SK-N-SH treated with all-trans-retinoic acid at 6 μM for 48 hours (cell line): ENCODE results near the gene QRICH2.
"Not testable (repeated sequence)": the region's sequence is repeated elsewhere in the genome, so short reads cannot be mapped to it uniquely, and the experiment has no call there.

ENCODE experiments used
- ATAC-seq: fragments of 200-7000 bp; cut with Tn5 transposase; 3 replicates; pipeline ENCODE4 v1.9.1; 2020; ENCODE audit warnings: mild to moderate bottlenecking, moderate library complexity
- BACH2 ChIP-seq: fragments of 250-450 bp; sonication (Bioruptor Pico); IDR thresholded peaks from 2 replicates; pipeline ENCODE4 v1.9.0; 2021; ENCODE audit warnings: mild to moderate bottlenecking, borderline replicate concordance
- CSRNP3 ChIP-seq: fragments of 250-450 bp; sonication (Bioruptor Pico); IDR thresholded peaks from 2 replicates; pipeline ENCODE4 v1.5.1; 2021; ENCODE audit warnings: mild to moderate bottlenecking, moderate library complexity
- ESRRG ChIP-seq: fragments of 250-450 bp; sonication (Bioruptor Pico); IDR thresholded peaks from 2 replicates; pipeline ENCODE4 v1.6.1; 2021; ENCODE audit warnings: mild to moderate bottlenecking
- GLIS3 ChIP-seq: fragments of 250-450 bp; sonication (Bioruptor Pico); IDR thresholded peaks from 2 replicates; pipeline ENCODE4 v1.5.0; 2020; ENCODE audit warnings: mild to moderate bottlenecking, moderate library complexity
- ISL1 ChIP-seq: fragments of 250-450 bp; sonication (Bioruptor Pico); IDR thresholded peaks from 2 replicates; pipeline ENCODE4 v2.1.2; 2022; ENCODE audit warnings: mild to moderate bottlenecking, moderate library complexity
- OSR1 ChIP-seq: fragments of 250-450 bp; sonication (Bioruptor Pico); IDR thresholded peaks from 2 replicates; pipeline ENCODE4 v1.8.0; 2022; ENCODE audit warnings: moderate library complexity, mild to moderate bottlenecking, inconsistent platforms
- POU6F1 ChIP-seq: fragments of 250-450 bp; sonication (Bioruptor Pico); IDR thresholded peaks from 2 replicates; pipeline ENCODE4 v1.8.0; 2021; ENCODE audit warnings: low read depth, mild to moderate bottlenecking, moderate library complexity, borderline replicate concordance
- PPARA ChIP-seq: fragments of 250-450 bp; sonication (Bioruptor Pico); IDR thresholded peaks from 2 replicates; pipeline ENCODE4 v1.5.0; 2020; ENCODE audit warnings: mild to moderate bottlenecking, borderline replicate concordance
- RARB ChIP-seq: fragments of 250-450 bp; sonication (Bioruptor Pico); IDR thresholded peaks from 2 replicates; pipeline ENCODE4 v1.8.0; 2021; ENCODE audit warnings: mild to moderate bottlenecking, moderate library complexity
- SNAI2 ChIP-seq: fragments of 250-450 bp; sonication (Bioruptor Pico); IDR thresholded peaks from 2 replicates; pipeline ENCODE4 v1.5.0; 2020; ENCODE audit warnings: mild to moderate bottlenecking, moderate library complexity
- TCF4 ChIP-seq: fragments of 250-450 bp; sonication (Bioruptor Pico); IDR thresholded peaks from 2 replicates; pipeline ENCODE4 v1.8.0; 2021; ENCODE audit warnings: mild to moderate bottlenecking, moderate library complexity, borderline replicate concordance
- TOX ChIP-seq: fragments of 250-450 bp; sonication (Bioruptor Pico); IDR thresholded peaks from 2 replicates; pipeline ENCODE4 v1.8.0; 2021; ENCODE audit warnings: mild to moderate bottlenecking, moderate library complexity, borderline replicate concordance
- ZC3H10 ChIP-seq: fragments of 250-450 bp; sonication (Bioruptor Pico); IDR thresholded peaks from 2 replicates; pipeline ENCODE4 v1.5.1; 2021; ENCODE audit warnings: mild to moderate bottlenecking, moderate library complexity
- ZFP3 ChIP-seq: fragments of 250-450 bp; sonication (Bioruptor Pico); IDR thresholded peaks from 2 replicates; pipeline ENCODE4 v1.5.0; 2020; ENCODE audit warnings: mild to moderate bottlenecking, moderate library complexity
- ZFP30 ChIP-seq: fragments of 450-650 bp; formaldehyde crosslinking; IDR thresholded peaks from 2 replicates; pipeline ENCODE4 v1.5.0; 2022; ENCODE audit warnings: mild to moderate bottlenecking, moderate library complexity
- ZNF565 ChIP-seq: fragments of 450-650 bp; formaldehyde crosslinking; conservative IDR thresholded peaks from 2 replicates; pipeline ENCODE4 v1.5.0; 2020; ENCODE audit warnings: low read depth, mild to moderate bottlenecking, moderate library complexity
- ZNF70 ChIP-seq: fragments of 450-650 bp; formaldehyde crosslinking; IDR thresholded peaks from 2 replicates; pipeline ENCODE4 v1.5.0; 2020; ENCODE audit warnings: mild to moderate bottlenecking, moderate library complexity
- ZNF8 ChIP-seq: fragments of 450-650 bp; formaldehyde crosslinking; IDR thresholded peaks from 2 replicates; pipeline ENCODE4 v1.5.0; 2020; ENCODE audit warnings: mild to moderate bottlenecking, moderate library complexity
- TF ChIP-seq, protein P1 (sequence below): fragments of 250-450 bp; sonication (Bioruptor Pico); IDR thresholded peaks from 2 replicates; pipeline ENCODE4 v1.8.0; 2020; ENCODE audit warnings: mild to moderate bottlenecking, moderate library complexity, borderline replicate concordance
- TF ChIP-seq, protein P2 (sequence below): fragments of 250-450 bp; sonication (Bioruptor Pico); IDR thresholded peaks from 2 replicates; pipeline ENCODE4 v1.5.1; 2020; ENCODE audit warnings: low read depth, mild to moderate bottlenecking, moderate library complexity
- TF ChIP-seq, protein P3 (sequence below): fragments of 250-450 bp; sonication (Bioruptor Pico); IDR thresholded peaks from 2 replicates; pipeline ENCODE4 v1.5.0; 2020; ENCODE audit warnings: mild to moderate bottlenecking, moderate library complexity

QRICH2 gene

GRCh38 chr17:76307299-76307965, 644 bp downstream of the QRICH2 start:
- no peak for ATAC-seq
- TF ChIP-seq, protein P1, sequence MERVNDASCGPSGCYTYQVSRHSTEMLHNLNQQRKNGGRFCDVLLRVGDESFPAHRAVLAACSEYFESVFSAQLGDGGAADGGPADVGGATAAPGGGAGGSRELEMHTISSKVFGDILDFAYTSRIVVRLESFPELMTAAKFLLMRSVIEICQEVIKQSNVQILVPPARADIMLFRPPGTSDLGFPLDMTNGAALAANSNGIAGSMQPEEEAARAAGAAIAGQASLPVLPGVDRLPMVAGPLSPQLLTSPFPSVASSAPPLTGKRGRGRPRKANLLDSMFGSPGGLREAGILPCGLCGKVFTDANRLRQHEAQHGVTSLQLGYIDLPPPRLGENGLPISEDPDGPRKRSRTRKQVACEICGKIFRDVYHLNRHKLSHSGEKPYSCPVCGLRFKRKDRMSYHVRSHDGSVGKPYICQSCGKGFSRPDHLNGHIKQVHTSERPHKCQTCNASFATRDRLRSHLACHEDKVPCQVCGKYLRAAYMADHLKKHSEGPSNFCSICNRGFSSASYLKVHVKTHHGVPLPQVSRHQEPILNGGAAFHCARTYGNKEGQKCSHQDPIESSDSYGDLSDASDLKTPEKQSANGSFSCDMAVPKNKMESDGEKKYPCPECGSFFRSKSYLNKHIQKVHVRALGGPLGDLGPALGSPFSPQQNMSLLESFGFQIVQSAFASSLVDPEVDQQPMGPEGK (CRISPR knock-in tag): no peak
- TF ChIP-seq RARB (CRISPR knock-in tag): no peak
- no peak for TF ChIP-seq BACH2 (CRISPR knock-in tag)
- no peak for TF ChIP-seq TCF4 (CRISPR knock-in tag)
- TF ChIP-seq, protein P2, sequence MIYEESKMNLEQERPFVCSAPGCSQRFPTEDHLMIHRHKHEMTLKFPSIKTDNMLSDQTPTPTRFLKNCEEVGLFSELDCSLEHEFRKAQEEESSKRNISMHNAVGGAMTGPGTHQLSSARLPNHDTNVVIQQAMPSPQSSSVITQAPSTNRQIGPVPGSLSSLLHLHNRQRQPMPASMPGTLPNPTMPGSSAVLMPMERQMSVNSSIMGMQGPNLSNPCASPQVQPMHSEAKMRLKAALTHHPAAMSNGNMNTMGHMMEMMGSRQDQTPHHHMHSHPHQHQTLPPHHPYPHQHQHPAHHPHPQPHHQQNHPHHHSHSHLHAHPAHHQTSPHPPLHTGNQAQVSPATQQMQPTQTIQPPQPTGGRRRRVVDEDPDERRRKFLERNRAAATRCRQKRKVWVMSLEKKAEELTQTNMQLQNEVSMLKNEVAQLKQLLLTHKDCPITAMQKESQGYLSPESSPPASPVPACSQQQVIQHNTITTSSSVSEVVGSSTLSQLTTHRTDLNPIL (CRISPR knock-in tag): no peak
- TF ChIP-seq OSR1 (CRISPR knock-in tag): no peak
- TF ChIP-seq ZC3H10 (CRISPR knock-in tag): no peak
- no peak for TF ChIP-seq TOX (CRISPR knock-in tag)
- TF ChIP-seq ESRRG (CRISPR knock-in tag): no peak
- no peak for TF ChIP-seq SNAI2 (CRISPR knock-in tag)
- no peak for TF ChIP-seq POU6F1 (CRISPR knock-in tag)
- TF ChIP-seq GLIS3 (CRISPR knock-in tag): no peak
- TF ChIP-seq ISL1 (CRISPR knock-in tag): no peak
- TF ChIP-seq ZFP3: no peak
- TF ChIP-seq ZNF8 (CRISPR knock-in tag): no peak
- TF ChIP-seq ZNF70: no peak
- no peak for TF ChIP-seq ZFP30 (CRISPR knock-in tag)
- no peak for TF ChIP-seq ZNF565 (CRISPR knock-in tag)
- TF ChIP-seq, protein P3, sequence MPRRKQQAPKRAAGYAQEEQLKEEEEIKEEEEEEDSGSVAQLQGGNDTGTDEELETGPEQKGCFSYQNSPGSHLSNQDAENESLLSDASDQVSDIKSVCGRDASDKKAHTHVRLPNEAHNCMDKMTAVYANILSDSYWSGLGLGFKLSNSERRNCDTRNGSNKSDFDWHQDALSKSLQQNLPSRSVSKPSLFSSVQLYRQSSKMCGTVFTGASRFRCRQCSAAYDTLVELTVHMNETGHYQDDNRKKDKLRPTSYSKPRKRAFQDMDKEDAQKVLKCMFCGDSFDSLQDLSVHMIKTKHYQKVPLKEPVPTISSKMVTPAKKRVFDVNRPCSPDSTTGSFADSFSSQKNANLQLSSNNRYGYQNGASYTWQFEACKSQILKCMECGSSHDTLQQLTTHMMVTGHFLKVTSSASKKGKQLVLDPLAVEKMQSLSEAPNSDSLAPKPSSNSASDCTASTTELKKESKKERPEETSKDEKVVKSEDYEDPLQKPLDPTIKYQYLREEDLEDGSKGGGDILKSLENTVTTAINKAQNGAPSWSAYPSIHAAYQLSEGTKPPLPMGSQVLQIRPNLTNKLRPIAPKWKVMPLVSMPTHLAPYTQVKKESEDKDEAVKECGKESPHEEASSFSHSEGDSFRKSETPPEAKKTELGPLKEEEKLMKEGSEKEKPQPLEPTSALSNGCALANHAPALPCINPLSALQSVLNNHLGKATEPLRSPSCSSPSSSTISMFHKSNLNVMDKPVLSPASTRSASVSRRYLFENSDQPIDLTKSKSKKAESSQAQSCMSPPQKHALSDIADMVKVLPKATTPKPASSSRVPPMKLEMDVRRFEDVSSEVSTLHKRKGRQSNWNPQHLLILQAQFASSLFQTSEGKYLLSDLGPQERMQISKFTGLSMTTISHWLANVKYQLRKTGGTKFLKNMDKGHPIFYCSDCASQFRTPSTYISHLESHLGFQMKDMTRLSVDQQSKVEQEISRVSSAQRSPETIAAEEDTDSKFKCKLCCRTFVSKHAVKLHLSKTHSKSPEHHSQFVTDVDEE (CRISPR knock-in tag): no peak

GRCh38 chr17:76305135-76305454, 3.0 kb downstream of the QRICH2 start:
- ATAC-seq: not testable (repeated sequence)

DNA sequence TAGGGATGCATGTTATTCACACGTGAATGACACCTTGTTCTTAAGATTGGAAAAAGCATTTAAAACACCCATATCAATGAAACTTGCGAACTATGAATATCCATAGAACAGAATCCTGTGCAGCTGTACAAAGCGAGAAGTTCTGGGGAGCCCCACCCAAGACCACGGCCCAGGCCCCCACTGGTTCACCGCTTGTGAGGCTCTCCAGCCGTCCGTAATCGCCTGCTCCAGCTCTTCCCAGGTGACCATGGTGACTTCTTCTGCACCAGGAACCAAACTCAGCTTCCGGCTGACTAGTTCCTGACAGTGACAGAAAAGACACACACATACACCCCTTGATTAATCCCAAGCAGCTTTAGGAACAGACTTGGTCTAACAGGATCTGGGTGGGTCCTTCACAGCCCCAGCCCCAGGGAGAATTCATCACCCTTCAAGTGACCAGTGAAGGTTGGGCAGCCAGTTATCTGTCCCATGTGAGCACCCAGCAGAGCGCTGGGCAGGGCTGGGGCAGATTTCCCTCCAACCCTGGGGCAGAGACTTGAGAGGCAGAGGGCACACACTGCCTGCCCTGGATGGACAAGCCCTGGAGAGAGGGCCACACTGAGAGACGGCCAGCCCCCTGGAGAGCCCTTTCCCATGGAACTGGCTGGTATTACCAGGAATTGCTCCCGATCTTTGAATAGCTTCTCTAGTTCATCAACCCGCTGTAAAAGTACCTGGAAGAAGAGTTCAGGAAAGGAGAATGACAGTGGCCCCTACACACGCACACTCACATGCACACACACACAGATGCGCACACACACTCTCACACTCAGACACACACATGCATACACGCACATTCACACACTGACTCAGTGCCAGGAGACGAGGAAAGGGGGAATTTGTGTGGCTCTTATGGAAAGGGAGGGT, 3.6 kb downstream of the QRICH2 start:
- no peak for ATAC-seq
- TF ChIP-seq POU6F1 (CRISPR knock-in tag) (no peak), ZNF70 (no peak), CSRNP3 (CRISPR knock-in tag) (no peak), TOX (CRISPR knock-in tag) (no peak), TCF4 (CRISPR knock-in tag) (no peak), ZC3H10 (CRISPR knock-in tag) (no peak), PPARA (CRISPR knock-in tag) (no peak)
- TF ChIP-seq, protein P2 (CRISPR knock-in tag): no peak
- TF ChIP-seq, protein P3 (CRISPR knock-in tag): no peak
